Stimulated activated CD8-positive, alpha-beta memory T cell treated with anti-CD3 and anti-CD28 coated beads, Interleukin-4, amount 100 ng/mL, for 48 hours (primary cell): Measurements from ENCODE around the gene SFT2D2.

ENCODE experiments used
- DNase-seq: peaks from one replicate; pipeline ENCODE4 v3.0.0-alpha.2; 2020

SFT2D2 gene

GRCh38 chr1:168223681-168224540 is 1.9 kb upstream of the SFT2D2 start:
- DNase-seq, result no peak

- no peak for DNase-seq
These were observed 813 bp upstream of the SFT2D2 start for GRCh38 chr1:168224991-168225390.

GRCh38 chr1:168227620-168228019 is 1.8 kb downstream of the SFT2D2 start:
- no peak for DNase-seq

GRCh38 chr1:168229893-168230292 is 4.1 kb downstream of the SFT2D2 start:
- DNase-seq, result no peak

- no peak for DNase-seq
These were observed 4.9 kb downstream of the SFT2D2 start for GRCh38 chr1:168230709-168231108.

- DNase-seq, result peak; percentile 50
These were observed 9.2 kb downstream of the SFT2D2 start for GRCh38 chr1:168234846-168235547.

- DNase-seq, result no peak
These were observed 9.7 kb downstream of the SFT2D2 start for GRCh38 chr1:168235548-168235885.

GRCh38 chr1:168235937-168236336 is 10.1 kb downstream of the SFT2D2 start:
- DNase-seq, result no peak

GRCh38 chr1:168236836-168237611 is 11.2 kb downstream of the SFT2D2 start:
- DNase-seq, result peak; percentile 58

GRCh38 chr1:168243198-168243597 is 17.4 kb downstream of the SFT2D2 start:
- no peak for DNase-seq

GRCh38 chr1:168243636-168244212 is 17.9 kb downstream of the SFT2D2 start:
- no peak for DNase-seq

GRCh38 chr1:168245042-168245441 is 19.2 kb downstream of the SFT2D2 start:
- DNase-seq, result no peak

GRCh38 chr1:168246506-168246905 is 20.7 kb downstream of the SFT2D2 start:
- no peak for DNase-seq

- DNase-seq, result no peak
These were observed 26.5 kb downstream of the SFT2D2 start for GRCh38 chr1:168252204-168252733.

GRCh38 chr1:168256164-168256563 is 30.4 kb downstream of the SFT2D2 start:
- no peak for DNase-seq

- DNase-seq, result no peak
These were observed 31.6 kb downstream of the SFT2D2 start for GRCh38 chr1:168257397-168257796.

GRCh38 chr1:168259567-168259966 is 33.8 kb downstream of the SFT2D2 start:
- no peak for DNase-seq

- no peak for DNase-seq
These were observed 34.6 kb downstream of the SFT2D2 start for GRCh38 chr1:168260393-168260792.

- no peak for DNase-seq
These were observed 35.6 kb downstream of the SFT2D2 start for GRCh38 chr1:168261390-168261789.

- no peak for DNase-seq
These were observed 37.3 kb downstream of the SFT2D2 start for GRCh38 chr1:168263130-168263529.

- DNase-seq, result no peak
These were observed 38.5 kb downstream of the SFT2D2 start for GRCh38 chr1:168264296-168264695.

GRCh38 chr1:168265596-168265995 is 39.8 kb downstream of the SFT2D2 start:
- DNase-seq, result no peak

GRCh38 chr1:168266644-168267186 is 40.9 kb downstream of the SFT2D2 start:
- DNase-seq, result no peak
